Measurements from ENCODE around the gene EED. TPM values are rescaled to one million over a fixed set of nuclear protein-coding genes. Genes with fewer than 3 reads are reported as not detected.

The EED gene
- total and polyA plus RNA-seq, 2 donors from 2014 or later: 14.9 to 21.1 TPM

DNA sequence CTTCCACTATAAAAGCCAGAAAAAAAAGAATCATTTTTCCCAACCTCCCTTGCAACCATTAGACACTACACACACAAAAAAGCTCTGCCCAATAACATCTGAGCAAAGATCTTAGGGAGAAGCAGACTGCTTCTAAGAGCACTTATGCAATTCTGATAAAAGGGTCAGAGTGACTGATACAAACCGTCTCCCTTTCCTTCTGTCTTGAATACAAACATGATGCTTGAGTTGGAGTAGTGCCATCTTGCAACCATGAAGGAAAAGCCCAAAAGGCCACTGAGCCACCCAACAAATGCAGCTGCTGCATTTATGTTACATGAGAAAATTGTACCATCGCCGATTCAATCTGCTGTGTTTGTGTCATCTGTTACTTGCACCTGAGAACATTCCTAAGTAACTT is 47.6 kb upstream of the EED start:
- no peaks in the 10 kb centered on the region for H3K27me3 ChIP-seq (ENCODE audit: control insufficient read depth, insufficient read depth, low read length)
- no peak overlapping the region for H3K4me3 ChIP-seq (ENCODE audit: low read length in 3 of 3)
- H3K9ac ChIP-seq (ENCODE audit: low read length in 3 of 3): no peak overlapping the region
- H3K9me3 ChIP-seq (ENCODE audit: control insufficient read depth in 2 of 3, insufficient read depth in 1 of 3, low read length in 3 of 3): no peaks in the 10 kb centered on the region
- intact Hi-C loops (cut with DNase I): no loop called here
- TF ChIP-seq, protein P1, sequence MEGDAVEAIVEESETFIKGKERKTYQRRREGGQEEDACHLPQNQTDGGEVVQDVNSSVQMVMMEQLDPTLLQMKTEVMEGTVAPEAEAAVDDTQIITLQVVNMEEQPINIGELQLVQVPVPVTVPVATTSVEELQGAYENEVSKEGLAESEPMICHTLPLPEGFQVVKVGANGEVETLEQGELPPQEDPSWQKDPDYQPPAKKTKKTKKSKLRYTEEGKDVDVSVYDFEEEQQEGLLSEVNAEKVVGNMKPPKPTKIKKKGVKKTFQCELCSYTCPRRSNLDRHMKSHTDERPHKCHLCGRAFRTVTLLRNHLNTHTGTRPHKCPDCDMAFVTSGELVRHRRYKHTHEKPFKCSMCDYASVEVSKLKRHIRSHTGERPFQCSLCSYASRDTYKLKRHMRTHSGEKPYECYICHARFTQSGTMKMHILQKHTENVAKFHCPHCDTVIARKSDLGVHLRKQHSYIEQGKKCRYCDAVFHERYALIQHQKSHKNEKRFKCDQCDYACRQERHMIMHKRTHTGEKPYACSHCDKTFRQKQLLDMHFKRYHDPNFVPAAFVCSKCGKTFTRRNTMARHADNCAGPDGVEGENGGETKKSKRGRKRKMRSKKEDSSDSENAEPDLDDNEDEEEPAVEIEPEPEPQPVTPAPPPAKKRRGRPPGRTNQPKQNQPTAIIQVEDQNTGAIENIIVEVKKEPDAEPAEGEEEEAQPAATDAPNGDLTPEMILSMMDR (IDR thresholded peaks at IDR 0.05; ENCODE audit: borderline replicate concordance, extremely low read depth, insufficient read depth): no peak
- H3K4me1 ChIP-seq (ENCODE audit: control insufficient read depth in 2 of 3, insufficient read depth in 2 of 3, low read depth in 1 of 3, low read length in 3 of 3): peaks cover 2 to 11% (median 6%) of the 10 kb centered on the region in 3 donors
- DNase-seq (no peak), FAIRE-seq (no peak)
- no peak overlapping the region for H3K27ac ChIP-seq (ENCODE audit: low read depth in 2 of 2, low read length in 2 of 2)
- no peaks in the 10 kb centered on the region for H3K36me3 ChIP-seq (ENCODE audit: control insufficient read depth in 2 of 3, insufficient read depth in 3 of 3, low read length in 3 of 3)

DNA sequence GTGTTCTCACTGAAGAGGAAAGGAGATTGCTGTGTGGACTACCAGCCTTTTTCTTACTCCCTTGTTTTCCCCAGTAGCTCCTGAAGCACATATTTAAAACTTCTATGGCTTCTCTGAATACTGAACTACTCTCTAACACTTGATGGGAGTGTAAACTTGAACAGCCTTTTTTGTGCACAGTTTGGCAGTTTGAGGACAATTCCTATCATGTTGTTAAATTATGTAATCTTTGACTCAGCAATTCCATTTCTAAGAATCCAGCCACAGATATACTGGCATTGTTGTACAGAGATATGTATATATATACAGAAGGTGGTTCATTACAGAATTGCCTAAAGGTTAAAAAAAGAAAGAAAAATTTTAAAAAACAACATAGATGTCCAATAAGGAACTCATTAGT is 47.1 kb upstream of the EED start:
- TF ChIP-seq, protein P1 (IDR thresholded peaks at IDR 0.05; ENCODE audit: borderline replicate concordance, extremely low read depth, insufficient read depth): no peak
- peaks cover 0 to 3% (median 0%) of the 10 kb centered on the region in 3 donors for H3K36me3 ChIP-seq (ENCODE audit: control insufficient read depth in 2 of 3, insufficient read depth in 3 of 3, low read length in 3 of 3)
- intact Hi-C loops (cut with DNase I): no loop called here
- H3K27ac ChIP-seq (ENCODE audit: low read depth in 2 of 2, low read length in 2 of 2): no peak overlapping the region
- DNase-seq (no peak), FAIRE-seq (no peak)
- H3K4me3 ChIP-seq (ENCODE audit: low read length in 3 of 3): no peak overlapping the region
- H3K9ac ChIP-seq (ENCODE audit: low read length in 3 of 3): no peak overlapping the region
- peaks cover 2 to 14% (median 4%) of the 10 kb centered on the region in 3 donors for H3K4me1 ChIP-seq (ENCODE audit: control insufficient read depth in 2 of 3, insufficient read depth in 2 of 3, low read depth in 1 of 3, low read length in 3 of 3)
- no peaks in the 10 kb centered on the region for H3K9me3 ChIP-seq (ENCODE audit: control insufficient read depth in 2 of 3, insufficient read depth in 1 of 3, low read length in 3 of 3)
- H3K27me3 ChIP-seq (ENCODE audit: control insufficient read depth, insufficient read depth, low read length): no peaks in the 10 kb centered on the region

DNA sequence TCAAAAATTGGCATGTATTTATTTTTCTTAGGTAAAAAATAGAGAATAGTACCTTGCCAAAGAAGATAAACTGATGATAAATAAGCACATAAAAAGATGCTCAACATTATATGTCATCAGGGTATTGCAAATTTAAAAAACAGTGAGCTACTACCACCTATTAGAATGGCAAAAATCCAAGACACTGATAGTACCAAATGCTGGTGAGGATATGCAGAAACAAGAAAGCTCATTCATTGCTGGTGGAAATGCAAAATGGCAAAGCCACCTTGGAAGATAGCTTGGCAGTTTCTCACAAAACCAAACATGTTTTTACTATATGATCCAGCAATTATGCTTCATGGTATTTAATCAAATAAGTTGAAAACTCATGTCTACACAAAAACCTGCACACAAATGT is 46.4 kb upstream of the EED start:
- Histone ChIP-seq H3K27me3 (ENCODE audit: control insufficient read depth, insufficient read depth, low read length) (no peaks in the 10 kb centered on the region), H3K9me3 (ENCODE audit: control insufficient read depth in 2 of 3, insufficient read depth in 1 of 3, low read length in 3 of 3) (no peaks in the 10 kb centered on the region), H3K4me3 (ENCODE audit: low read length in 3 of 3) (no peak overlapping the region), H3K9ac (ENCODE audit: low read length in 3 of 3) (no peak overlapping the region), H3K36me3 (ENCODE audit: control insufficient read depth in 2 of 3, insufficient read depth in 3 of 3, low read length in 3 of 3) (peaks cover 0 to 3% (median 0%) of the 10 kb centered on the region in 3 donors), H3K4me1 (ENCODE audit: control insufficient read depth in 2 of 3, insufficient read depth in 2 of 3, low read depth in 1 of 3, low read length in 3 of 3) (peaks cover 0 to 7% (median 2%) of the 10 kb centered on the region in 3 donors), H3K27ac (ENCODE audit: low read depth in 2 of 2, low read length in 2 of 2) (no peak overlapping the region)
- DNase-seq (no peak), FAIRE-seq (no peak)
- intact Hi-C loops (cut with DNase I): no loop called here
- TF ChIP-seq, protein P1 (IDR thresholded peaks at IDR 0.05; ENCODE audit: borderline replicate concordance, extremely low read depth, insufficient read depth): no peak

DNA sequence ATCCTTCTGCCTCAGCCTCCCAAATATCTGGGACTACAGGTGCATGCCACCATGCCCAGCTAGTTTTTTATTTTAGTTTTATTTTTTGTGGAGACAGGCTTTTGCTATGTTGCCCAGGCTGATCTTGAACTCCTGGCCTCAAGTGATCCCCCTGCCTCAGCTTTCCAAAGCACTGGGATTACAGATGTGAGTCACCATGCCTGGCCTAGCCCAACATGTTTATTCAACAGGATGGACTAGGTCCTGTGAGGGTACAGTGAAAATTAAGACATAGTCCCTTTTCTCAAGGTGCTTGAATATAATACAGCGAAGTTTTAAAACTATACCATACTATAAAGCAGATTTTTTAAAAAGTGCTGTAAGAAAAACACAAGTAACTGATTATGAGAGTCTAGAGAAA is 45.2 kb upstream of the EED start:
- Histone ChIP-seq H3K27me3 (ENCODE audit: control insufficient read depth, insufficient read depth, low read length) (no peaks in the 10 kb centered on the region), H3K36me3 (ENCODE audit: control insufficient read depth in 2 of 3, insufficient read depth in 3 of 3, low read length in 3 of 3) (peaks cover 0 to 3% (median 0%) of the 10 kb centered on the region in 3 donors), H3K9ac (ENCODE audit: low read length in 3 of 3) (no peak overlapping the region), H3K4me1 (ENCODE audit: control insufficient read depth in 2 of 3, insufficient read depth in 2 of 3, low read depth in 1 of 3, low read length in 3 of 3) (peaks cover 0 to 5% (median 2%) of the 10 kb centered on the region in 3 donors), H3K4me3 (ENCODE audit: low read length in 3 of 3) (no peak overlapping the region), H3K27ac (ENCODE audit: low read depth in 2 of 2, low read length in 2 of 2) (no peak overlapping the region), H3K9me3 (ENCODE audit: control insufficient read depth in 2 of 3, insufficient read depth in 1 of 3, low read length in 3 of 3) (no peaks in the 10 kb centered on the region)
- FAIRE-seq (no peak), DNase-seq (no peak)
- TF ChIP-seq, protein P1 (IDR thresholded peaks at IDR 0.05; ENCODE audit: borderline replicate concordance, extremely low read depth, insufficient read depth): no peak
- intact Hi-C loops (cut with DNase I): no loop called here
